ENCODE measurements around the gene PEX1. TPM values are rescaled to one million over a fixed set of nuclear protein-coding genes. Genes with fewer than 3 reads are reported as not detected.
"Not testable (repeated sequence)": the region's sequence is repeated elsewhere in the genome, so short reads cannot be mapped to it uniquely, and the experiment has no call there.

The PEX1 gene
- total RNA-seq, 2 donors from 2014 or later = 11.3 to 15.4 TPM

- Histone ChIP-seq H3K9me3 (no peaks in the 10 kb centered on the region), H3K27me3 (no peaks in the 10 kb centered on the region)
- no peak for TF ChIP-seq CTCF (IDR thresholded peaks at IDR 0.05)
Measured at GRCh38 chr7:92485974-92486373, 42.3 kb downstream of the PEX1 start.

GRCh38 chr7:92485267-92485892 lies 42.9 kb downstream of the PEX1 start:
- H3K4me3 ChIP-seq = no peak overlapping the region
- no peaks in the 10 kb centered on the region for H3K27me3 ChIP-seq
- no peaks in the 10 kb centered on the region for H3K4me1 ChIP-seq
- peaks cover 16% of the 10 kb centered on the region for H3K36me3 ChIP-seq
- no peak for DNase-seq (ENCODE audit: low spot score)
- H3K27ac ChIP-seq = no peak overlapping the region
- H3K9me3 ChIP-seq = no peaks in the 10 kb centered on the region
- no peak for TF ChIP-seq CTCF (IDR thresholded peaks at IDR 0.05)

More at GRCh38 chr7:92485974-92486373, 42.3 kb downstream of the PEX1 start:
- Histone ChIP-seq H3K27ac (no peak overlapping the region), H3K36me3 (peaks cover 19% of the 10 kb centered on the region), H3K4me3 (no peak overlapping the region), H3K4me1 (no peaks in the 10 kb centered on the region)
- no peak for DNase-seq (ENCODE audit: low spot score)

- H3K36me3 ChIP-seq = peaks cover 16% of the 10 kb centered on the region
- H3K27ac ChIP-seq; H3K4me1 ChIP-seq; DNase-seq (ENCODE audit: low spot score); H3K27me3 ChIP-seq; H3K9me3 ChIP-seq; H3K4me3 ChIP-seq: not testable (repeated sequence)
Measured at GRCh38 chr7:92484226-92484625, 44.1 kb downstream of the PEX1 start.

- not testable (repeated sequence) for H3K27me3 ChIP-seq; H3K27ac ChIP-seq; H3K4me1 ChIP-seq; DNase-seq (ENCODE audit: low spot score); H3K4me3 ChIP-seq; H3K9me3 ChIP-seq
- H3K36me3 ChIP-seq = peaks cover 16% of the 10 kb centered on the region
Measured at GRCh38 chr7:92483624-92484023, 44.7 kb downstream of the PEX1 start.

GRCh38 chr7:92479146-92479545 lies 49.2 kb downstream of the PEX1 start:
- H3K9me3 ChIP-seq; H3K4me3 ChIP-seq; H3K27ac ChIP-seq; H3K4me1 ChIP-seq; H3K27me3 ChIP-seq; DNase-seq (ENCODE audit: low spot score): not testable (repeated sequence)
- H3K36me3 ChIP-seq = peaks cover 17% of the 10 kb centered on the region

- Histone ChIP-seq H3K36me3 (peaks cover 17% of the 10 kb centered on the region), H3K9me3 (no peaks in the 10 kb centered on the region), H3K4me1 (no peaks in the 10 kb centered on the region), H3K4me3 (no peak overlapping the region), H3K27me3 (no peaks in the 10 kb centered on the region), H3K27ac (no peak overlapping the region)
- no peak for TF ChIP-seq CTCF (IDR thresholded peaks at IDR 0.05)
- DNase-seq (ENCODE audit: low spot score) = no peak
Measured at GRCh38 chr7:92478711-92479110, 49.6 kb downstream of the PEX1 start.

- H3K4me3 ChIP-seq = no peak overlapping the region
- no peak overlapping the region for H3K27ac ChIP-seq
- H3K36me3 ChIP-seq = peaks cover 17% of the 10 kb centered on the region
Measured at GRCh38 chr7:92478095-92478494, 50.2 kb downstream of the PEX1 start.

GRCh38 chr7:92477681-92478080 lies 50.6 kb downstream of the PEX1 start, which contains the start of gene ERVW-1:
Gene ERVW-1 (minus strand): TSS chr7:92477946. CDS start chr7:92470381, 7,565 bp downstream.
- not testable (repeated sequence) for DNase-seq (ENCODE audit: low spot score); H3K27me3 ChIP-seq
- H3K36me3 ChIP-seq = peaks cover 17% of the 10 kb centered on the region

More at GRCh38 chr7:92478095-92478494, 50.2 kb downstream of the PEX1 start:
- no peak for DNase-seq (ENCODE audit: low spot score)
- no peaks in the 10 kb centered on the region for H3K9me3 ChIP-seq
- no peaks in the 10 kb centered on the region for H3K27me3 ChIP-seq
- H3K4me1 ChIP-seq = no peaks in the 10 kb centered on the region
- TF ChIP-seq CTCF (IDR thresholded peaks at IDR 0.05) = no peak

GRCh38 chr7:92475851-92476590 lies 52.3 kb downstream of the PEX1 start:
- H3K9me3 ChIP-seq; H3K27me3 ChIP-seq; H3K27ac ChIP-seq; H3K4me3 ChIP-seq; DNase-seq (ENCODE audit: low spot score); H3K4me1 ChIP-seq: not testable (repeated sequence)
- H3K36me3 ChIP-seq = peaks cover 17% of the 10 kb centered on the region

More at GRCh38 chr7:92477681-92478080, 50.6 kb downstream of the PEX1 start, which contains the start of gene ERVW-1:
- not testable (repeated sequence) for H3K4me1 ChIP-seq, H3K4me3 ChIP-seq, H3K27ac ChIP-seq, H3K9me3 ChIP-seq

GRCh38 chr7:92475261-92475770 lies 53.0 kb downstream of the PEX1 start:
- H3K36me3 ChIP-seq = peaks cover 17% of the 10 kb centered on the region
- H3K27me3 ChIP-seq; H3K9me3 ChIP-seq; DNase-seq (ENCODE audit: low spot score); H3K4me1 ChIP-seq; H3K27ac ChIP-seq; H3K4me3 ChIP-seq: not testable (repeated sequence)
